MCF 10A (cell line): Measurements from ENCODE around the gene MARCHF9. TPM values are rescaled to one million over a fixed set of nuclear protein-coding genes. Genes with fewer than 3 reads are reported as not detected.

Experiments
- BruUV-seq: library from RNA; stranded (reverse); fragments of 400-500 nt; replicated peaks from 2 replicates; lab custom pipeline; 2021; lab: Mats Ljungman, UMichigan
- CTCF ChIA-PET: fragments of 300-600 bp; sonication (Branson Sonifier 250); formaldehyde crosslinking; extraction: SDS; loops from one replicate; lab custom pipeline; 2021; ENCODE audit warnings: antibody characterized with exemption, inconsistent platforms; lab: Yijun Ruan, JAX
- POLR2A ChIA-PET: fragments of 300-600, 350-650 bp; sonication (Branson Sonifier 250); formaldehyde crosslinking; extraction: SDS; loops from one replicate; lab custom pipeline; 2020; ENCODE audit warnings: antibody characterized with exemption, inconsistent platforms; lab: Yijun Ruan, JAX
- DNase-seq: peaks from one replicate; pipeline ENCODE4 v3.0.0-alpha.2; 2018; ENCODE audit not compliant: unreplicated experiment
- H3K27ac Mint-ChIP-seq: one replicate; pipeline ENCODE4 v1.8.0; 2022; ENCODE audit warnings: mild to moderate bottlenecking, low read depth, mixed read lengths; ENCODE audit not compliant: unreplicated experiment
- H3K27me3 Mint-ChIP-seq: one replicate; pipeline ENCODE4 v1.8.0; 2022; ENCODE audit warnings: mixed read lengths; ENCODE audit not compliant: insufficient read depth, unreplicated experiment
- H3K36me3 Mint-ChIP-seq: one replicate; pipeline ENCODE4 v1.8.0; 2022; ENCODE audit warnings: mild to moderate bottlenecking, moderate library complexity, mixed read lengths; ENCODE audit not compliant: insufficient read depth, unreplicated experiment
- H3K4me1 Mint-ChIP-seq: one replicate; pipeline ENCODE4 v1.8.0; 2022; ENCODE audit warnings: mixed read lengths; ENCODE audit not compliant: insufficient read depth, unreplicated experiment
- H3K4me3 Mint-ChIP-seq: one replicate; pipeline ENCODE4 v1.8.0; 2022; ENCODE audit warnings: mild to moderate bottlenecking, moderate library complexity, mixed read lengths; ENCODE audit not compliant: unreplicated experiment
- H3K9me3 Mint-ChIP-seq: one replicate; pipeline ENCODE4 v1.8.0; 2022; ENCODE audit warnings: mixed read lengths; ENCODE audit not compliant: unreplicated experiment
- intact Hi-C: fragments of 100-400 bp; cut with micrococcal nuclease; formaldehyde crosslinking; loops from 2 replicates; pipeline ENCODE4 v1.14.1; 2022
- microRNA-seq: library from miRNA; unstranded; fragments of <30 nt; microRNA quantifications from one replicate; pipeline ENCODE4 v1.2.0, GENCODE V29; 2022
- total RNA-seq: library from RNA; stranded (reverse); gene quantifications from 2 replicates; pipeline ENCODE4 v1.2.3, GENCODE V29; 2022
- TF ChIP-seq, protein P1 (sequence below): fragments of 200-600 bp; IDR thresholded peaks from one replicate; pipeline ENCODE4 v1.8.0; 2022; ENCODE audit warnings: antibody characterized with exemption, mild to moderate bottlenecking; ENCODE audit not compliant: unreplicated experiment

MARCHF9 gene
- total RNA-seq, 1 experiment from 2014 or later, result 8.7 TPM

GRCh38 chr12:57807285-57807684 lies 52.4 kb downstream of the MARCHF9 start:
- Mint-ChIP-seq H3K4me3 (no peak overlapping the region), H3K27ac (no peak overlapping the region), H3K9me3 (no peaks in the 10 kb centered on the region), H3K36me3 (peaks cover 11% of the 10 kb centered on the region), H3K4me1 (peaks cover 8% of the 10 kb centered on the region), H3K27me3 (no peaks in the 10 kb centered on the region)
- TF ChIP-seq, protein P1, sequence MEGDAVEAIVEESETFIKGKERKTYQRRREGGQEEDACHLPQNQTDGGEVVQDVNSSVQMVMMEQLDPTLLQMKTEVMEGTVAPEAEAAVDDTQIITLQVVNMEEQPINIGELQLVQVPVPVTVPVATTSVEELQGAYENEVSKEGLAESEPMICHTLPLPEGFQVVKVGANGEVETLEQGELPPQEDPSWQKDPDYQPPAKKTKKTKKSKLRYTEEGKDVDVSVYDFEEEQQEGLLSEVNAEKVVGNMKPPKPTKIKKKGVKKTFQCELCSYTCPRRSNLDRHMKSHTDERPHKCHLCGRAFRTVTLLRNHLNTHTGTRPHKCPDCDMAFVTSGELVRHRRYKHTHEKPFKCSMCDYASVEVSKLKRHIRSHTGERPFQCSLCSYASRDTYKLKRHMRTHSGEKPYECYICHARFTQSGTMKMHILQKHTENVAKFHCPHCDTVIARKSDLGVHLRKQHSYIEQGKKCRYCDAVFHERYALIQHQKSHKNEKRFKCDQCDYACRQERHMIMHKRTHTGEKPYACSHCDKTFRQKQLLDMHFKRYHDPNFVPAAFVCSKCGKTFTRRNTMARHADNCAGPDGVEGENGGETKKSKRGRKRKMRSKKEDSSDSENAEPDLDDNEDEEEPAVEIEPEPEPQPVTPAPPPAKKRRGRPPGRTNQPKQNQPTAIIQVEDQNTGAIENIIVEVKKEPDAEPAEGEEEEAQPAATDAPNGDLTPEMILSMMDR, result no peak
- no peak for DNase-seq
- BruUV-seq, result no TSS peak
- ChIA-PET CTCF (interaction anchor here (0.6 to 1.1 kb wide), 5 partner anchors 8 to 97 kb away, joined by 3 to 4 read pairs (median 3); partner anchors contain the start of gene TSFM), POLR2A (interaction anchor here (1.3 kb wide), 1 partner anchor 10 kb away, joined by 4 read pairs; no protein-coding TSS in a partner anchor)
- intact Hi-C loops, result no loop called here

GRCh38 chr12:57808351-57808750 lies 53.4 kb downstream of the MARCHF9 start:
- peaks cover 11% of the 10 kb centered on the region for H3K36me3 Mint-ChIP-seq
- TF ChIP-seq, protein P1, result no peak
- ChIA-PET POLR2A (no interaction called here), CTCF (interaction anchor here (0.6 to 1.1 kb wide), 4 partner anchors 14 to 953 kb away, joined by 3 to 4 read pairs (median 3); no protein-coding TSS in a partner anchor)
- peaks cover 8% of the 10 kb centered on the region for H3K4me1 Mint-ChIP-seq
- H3K27ac Mint-ChIP-seq, result no peak overlapping the region
- H3K4me3 Mint-ChIP-seq, result no peak overlapping the region
- DNase-seq, result no peak
- BruUV-seq, result no TSS peak
- H3K27me3 Mint-ChIP-seq, result no peaks in the 10 kb centered on the region
- no peaks in the 10 kb centered on the region for H3K9me3 Mint-ChIP-seq
- intact Hi-C loops, result no loop called here

DNA sequence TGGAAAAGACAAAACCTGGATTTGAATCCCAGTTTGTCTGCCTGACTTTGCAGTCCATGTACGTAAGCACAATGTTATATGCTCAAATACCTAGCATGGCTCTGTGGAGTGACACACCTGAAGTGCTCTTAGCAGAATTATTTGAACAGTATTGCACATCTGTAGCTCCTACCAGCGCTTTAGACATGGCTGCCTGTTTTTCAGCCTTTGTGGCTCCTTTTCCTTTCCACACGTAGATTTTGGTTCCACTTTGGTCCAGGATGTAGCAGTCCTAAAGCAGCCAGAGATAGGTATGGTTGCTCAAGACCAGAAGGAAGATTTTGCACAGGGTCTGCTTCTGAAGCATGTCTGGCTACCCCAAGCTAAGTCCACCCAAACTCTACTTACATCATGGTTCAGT lies 54.5 kb downstream of the MARCHF9 start:
- Mint-ChIP-seq H3K4me1 (peaks cover 8% of the 10 kb centered on the region), H3K9me3 (no peaks in the 10 kb centered on the region), H3K27ac (no peak overlapping the region), H3K27me3 (no peaks in the 10 kb centered on the region), H3K36me3 (peaks cover 6% of the 10 kb centered on the region), H3K4me3 (no peak overlapping the region)
- ChIA-PET CTCF (interaction anchor here (1.4 to 1.6 kb wide), 2 partner anchors 10 to 79 kb away, joined by 3 to 6 read pairs; no protein-coding TSS in a partner anchor), POLR2A (interaction anchor here (0.7 to 1.7 kb wide), 3 partner anchors 9 to 27 kb away, joined by 3 to 6 read pairs (median 3); partner anchors contain the start of gene TSFM)
- DNase-seq, result no peak
- no TSS peak for BruUV-seq
- TF ChIP-seq, protein P1, result no peak
- intact Hi-C loops, result no loop called here

Small RNA genes within 50 kb of the gene (microRNA-seq; reads per million reads assigned to microRNA genes)
- not detected for gene MIR6759

Other genes starting within 250 kb of the MARCHF9 start
- 156 and 168 TPM in 2 replicates for gene DDIT3, start 234.6 kb upstream of the MARCHF9 start, total RNA-seq
- gene MBD6, start 232.3 kb upstream of the MARCHF9 start, total RNA-seq, result 96.5 and 111 TPM in 2 replicates
- 149 and 188 TPM in 2 replicates for gene DCTN2, start 207.9 kb upstream of the MARCHF9 start, total RNA-seq
- 0.56 TPM in 2 replicates for gene KIF5A, start 205.1 kb upstream of the MARCHF9 start, total RNA-seq
- gene PIP4K2C, start 163.9 kb upstream of the MARCHF9 start, total RNA-seq, result 32.0 and 38.0 TPM in 2 replicates
- gene DTX3, start 150.3 kb upstream of the MARCHF9 start, total RNA-seq, result 1.7 and 2.0 TPM in 2 replicates
- 0.37 and 0.83 TPM in 2 replicates for gene ARHGEF25, start 143.7 kb upstream of the MARCHF9 start, total RNA-seq
- 0.29 and 0.40 TPM in 2 replicates for gene B4GALNT1, start 121.9 kb upstream of the MARCHF9 start, total RNA-seq
- gene OS9, start 61.0 kb upstream of the MARCHF9 start, total RNA-seq, result 125 and 173 TPM in 2 replicates
- gene AGAP2, start 16.4 kb upstream of the MARCHF9 start, total RNA-seq, result 0.19 TPM in 1 of 2 replicates, not detected in the other
- 24.8 and 30.9 TPM in 2 replicates for gene TSPAN31, start 10.1 kb upstream of the MARCHF9 start, total RNA-seq
- gene CDK4, start 2.8 kb upstream of the MARCHF9 start, total RNA-seq, result 117 and 123 TPM in 2 replicates
- 12.6 and 27.5 TPM in 2 replicates for gene CYP27B1, start 12.0 kb downstream of the MARCHF9 start, total RNA-seq
- 26.2 and 40.6 TPM in 2 replicates for gene METTL1, start 17.0 kb downstream of the MARCHF9 start, total RNA-seq
- gene EEF1AKMT3, start 17.5 kb downstream of the MARCHF9 start, total RNA-seq, result 7.6 and 8.1 TPM in 2 replicates
- gene TSFM, start 27.7 kb downstream of the MARCHF9 start, total RNA-seq, result 28.4 and 32.6 TPM in 2 replicates
- 1.7 and 1.9 TPM in 2 replicates for gene AVIL, start 63.6 kb downstream of the MARCHF9 start, total RNA-seq
- gene CTDSP2, start 91.6 kb downstream of the MARCHF9 start, total RNA-seq, result 73.4 and 76.5 TPM in 2 replicates
- gene ATP23, start 186.5 kb downstream of the MARCHF9 start, total RNA-seq, result 1.9 and 3.0 TPM in 2 replicates